A549 (cell line): ENCODE measurements around the gene FGD5. TPM values are rescaled to one million over a fixed set of nuclear protein-coding genes. Genes with fewer than 3 reads are reported as not detected.

ENCODE experiments used
- ATAC-seq, 2 experiments: fragments of 200-7000 bp in 1 of 2; fragments of >200 bp in 1 of 2; cut with Nextera tagmentation in 1 of 2; cut with Tn5 transposase in 1 of 2; 3 replicates each; pipeline versions ENCODE4 v1.8.0 to v1.9.1; 2018 to 2020; ENCODE audit warnings: mild to moderate bottlenecking in 1 of 2, moderate library complexity in 1 of 2
- CTCF ChIA-PET: fragments of 300-600 bp; sonication (Branson Sonifier 250); formaldehyde crosslinking; extraction: SDS; loops from one replicate; lab custom pipeline; 2021; ENCODE audit warnings: antibody characterized with exemption, inconsistent platforms; lab: Yijun Ruan, JAX
- POLR2A ChIA-PET: fragments of 350-600 bp; formaldehyde crosslinking; extraction: SDS; loops from one replicate; lab custom pipeline; 2021; ENCODE audit warnings: antibody characterized with exemption, inconsistent platforms; lab: Yijun Ruan, JAX
- DNase-seq, 2 experiments: peaks; one replicate each; pipeline versions ENCODE4 v3.0.0 to v3.0.0-alpha.2; 2011 to 2016; ENCODE audit warnings: low read depth in 1 of 2, low spot score in 1 of 2
- FAIRE-seq: peaks from 2 replicates; lab custom pipeline; 2011; peaks lifted over from hg19 to GRCh38; lab: Jason Lieb, UNC
- H3K27ac ChIP-seq, 2 experiments: fragments of >200 bp; sonication (Bioruptor Twin); formaldehyde crosslinking; 3 replicates each; pipeline ENCODE4 v1.5.1; 2016 to 2017
- H3K4me1 ChIP-seq: fragments of >200 bp; sonication (Bioruptor Twin); formaldehyde crosslinking; 3 replicates; pipeline ENCODE4 v1.6.1; 2016
- H3K4me2 ChIP-seq: fragments of >200 bp; sonication (Bioruptor Twin); formaldehyde crosslinking; 3 replicates; pipeline ENCODE4 v1.6.1; 2016
- H3K4me3 ChIP-seq: fragments of >200 bp; sonication (Bioruptor Twin); formaldehyde crosslinking; 3 replicates; pipeline ENCODE4 v1.5.1; 2016
- H3K9me3 ChIP-seq: fragments of >200 bp; sonication (Bioruptor Twin); formaldehyde crosslinking; 3 replicates; pipeline ENCODE4 v1.6.1; 2016
- CBX2 ChIP-seq: fragments of 200-600 bp; sonication (generic); IDR thresholded peaks from 2 replicates; pipeline ENCODE4 v1.6.1; 2016; ENCODE audit warnings: low read depth, mild to moderate bottlenecking, borderline replicate concordance
- CHD4 ChIP-seq: fragments of 200-600 bp; sonication (generic); IDR thresholded peaks from 2 replicates; pipeline ENCODE4 v1.6.1; 2016; ENCODE audit warnings: antibody characterized with exemption, mild to moderate bottlenecking, borderline replicate concordance
- EHF ChIP-seq: fragments of 250-450 bp; sonication (Bioruptor Pico); IDR thresholded peaks from 2 replicates; pipeline ENCODE4 v1.5.0; 2020; ENCODE audit warnings: mild to moderate bottlenecking
- ELK1 ChIP-seq: fragments of 150-350 bp; IDR thresholded peaks from 2 replicates; pipeline ENCODE4 v1.6.1; 2014; ENCODE audit warnings: low read depth, mild to moderate bottlenecking, low read length
- HDAC2 ChIP-seq: fragments of 200-600 bp; sonication (generic); IDR thresholded peaks from 2 replicates; pipeline ENCODE4 v1.6.1; 2016
- HEYL ChIP-seq: fragments of 250-450 bp; sonication (Bioruptor Pico); IDR thresholded peaks from 2 replicates; pipeline ENCODE4 v1.8.0; 2021; ENCODE audit warnings: mild to moderate bottlenecking, moderate library complexity
- HMGXB4 ChIP-seq: fragments of 250-450 bp; sonication (Bioruptor Pico); IDR thresholded peaks from 2 replicates; pipeline ENCODE4 v1.5.0; 2021; ENCODE audit warnings: mild to moderate bottlenecking, moderate library complexity, borderline replicate concordance
- KDM5A ChIP-seq: fragments of 200-600 bp; sonication (generic); IDR thresholded peaks from 2 replicates; pipeline ENCODE4 v1.6.1; 2016; ENCODE audit warnings: antibody characterized with exemption, mild to moderate bottlenecking
- NFE2L2 ChIP-seq: fragments of 150-350 bp; conservative IDR thresholded peaks from 2 replicates; pipeline ENCODE4 v1.6.1; 2014; ENCODE audit warnings: low read length
- NR3C1 ChIP-seq: fragments of >200 bp; sonication (Bioruptor Twin); formaldehyde crosslinking; IDR thresholded peaks from 3 replicates; pipeline ENCODE4 v1.6.1; 2017
- PHF8 ChIP-seq: fragments of 200-600 bp; sonication (generic); IDR thresholded peaks from 2 replicates; pipeline ENCODE4 v1.6.1; 2016; ENCODE audit warnings: low read depth, mild to moderate bottlenecking, antibody characterized with exemption, moderate library complexity, borderline replicate concordance
- POLR2A ChIP-seq: IDR thresholded peaks from 2 replicates; pipeline ENCODE4 v1.6.1; 2012; ENCODE audit warnings: mild to moderate bottlenecking, low read length
- RAD21 ChIP-seq, 2 experiments: fragments of >200 bp in 1 of 2; sonication (Bioruptor Twin) in 1 of 2; formaldehyde crosslinking in 1 of 2; IDR thresholded peaks in 1 of 2; conservative IDR thresholded peaks in 1 of 2; 2 replicates in 1 of 2; 3 replicates in 1 of 2; pipeline ENCODE4 v1.6.1; 2012 to 2018; ENCODE audit warnings: inconsistent platforms in 1 of 2
- RARB ChIP-seq: fragments of 250-450 bp; sonication (Bioruptor Pico); IDR thresholded peaks from 2 replicates; pipeline ENCODE4 v1.8.0; 2021; ENCODE audit warnings: mild to moderate bottlenecking, moderate library complexity
- RNF2 ChIP-seq: fragments of 200-600 bp; sonication (generic); IDR thresholded peaks from 2 replicates; pipeline ENCODE4 v1.6.1; 2016; ENCODE audit warnings: low read depth, mild to moderate bottlenecking, antibody characterized with exemption, moderate library complexity, borderline replicate concordance
- SREBF2 ChIP-seq: fragments of 450-650 bp; IDR thresholded peaks from 2 replicates; pipeline ENCODE4 v1.6.1; 2014; ENCODE audit warnings: mild to moderate bottlenecking, moderate library complexity
- TFCP2L1 ChIP-seq: fragments of 250-450 bp; sonication (Bioruptor Pico); IDR thresholded peaks from 2 replicates; pipeline ENCODE4 v1.5.0; 2021; ENCODE audit warnings: mild to moderate bottlenecking
- ZNF302 ChIP-seq: fragments of 250-450 bp; sonication (Bioruptor Pico); IDR thresholded peaks from 2 replicates; pipeline ENCODE4 v1.9.0; 2021; ENCODE audit warnings: inconsistent platforms, mild to moderate bottlenecking, moderate library complexity
- ZSCAN20 ChIP-seq: fragments of 250-450 bp; sonication (Bioruptor Pico); IDR thresholded peaks from 2 replicates; pipeline ENCODE4 v1.8.0; 2022; ENCODE audit warnings: mild to moderate bottlenecking, moderate library complexity
- WGBS: methylation state at CpG from one replicate; pipeline ENCODE4 v1.1.6; 2017; ENCODE audit errors: missing lambda C conversion rate; 5-methylcytosine and 5-hydroxymethylcytosine counted together
- polyA plus RNA-seq, 4 experiments: library from polyadenylated mRNA; depleted of rRNA in 3 of 4; stranded (reverse); fragments of >200 nt; fragmentation: RNase III in 1 of 4; extraction: RNeasy Plus Mini Kit Qiagen cat#74134 plus additional on column Dnase treatment in 1 of 4; gene quantifications; 2 replicates in 3 of 4; 3 replicates in 1 of 4; pipeline ENCODE4 v1.2.3, GENCODE V29; 2011 to 2017
- TF ChIP-seq, protein P1 (sequence below): IDR thresholded peaks from 2 replicates; pipeline ENCODE4 v1.6.1; 2012
- TF ChIP-seq, protein P2 (sequence below): IDR thresholded peaks from 2 replicates; pipeline ENCODE4 v1.6.1; 2012
- TF ChIP-seq, protein P3 (sequence below): fragments of >200 bp; sonication (Bioruptor Twin); formaldehyde crosslinking; IDR thresholded peaks from 3 replicates; pipeline ENCODE4 v1.5.1; 2016

The FGD5 gene
- polyA plus RNA-seq, 2 of the 4 experiments (the other 2 are of a cell fraction): 0.16 TPM; not detected in 1

DNA sequence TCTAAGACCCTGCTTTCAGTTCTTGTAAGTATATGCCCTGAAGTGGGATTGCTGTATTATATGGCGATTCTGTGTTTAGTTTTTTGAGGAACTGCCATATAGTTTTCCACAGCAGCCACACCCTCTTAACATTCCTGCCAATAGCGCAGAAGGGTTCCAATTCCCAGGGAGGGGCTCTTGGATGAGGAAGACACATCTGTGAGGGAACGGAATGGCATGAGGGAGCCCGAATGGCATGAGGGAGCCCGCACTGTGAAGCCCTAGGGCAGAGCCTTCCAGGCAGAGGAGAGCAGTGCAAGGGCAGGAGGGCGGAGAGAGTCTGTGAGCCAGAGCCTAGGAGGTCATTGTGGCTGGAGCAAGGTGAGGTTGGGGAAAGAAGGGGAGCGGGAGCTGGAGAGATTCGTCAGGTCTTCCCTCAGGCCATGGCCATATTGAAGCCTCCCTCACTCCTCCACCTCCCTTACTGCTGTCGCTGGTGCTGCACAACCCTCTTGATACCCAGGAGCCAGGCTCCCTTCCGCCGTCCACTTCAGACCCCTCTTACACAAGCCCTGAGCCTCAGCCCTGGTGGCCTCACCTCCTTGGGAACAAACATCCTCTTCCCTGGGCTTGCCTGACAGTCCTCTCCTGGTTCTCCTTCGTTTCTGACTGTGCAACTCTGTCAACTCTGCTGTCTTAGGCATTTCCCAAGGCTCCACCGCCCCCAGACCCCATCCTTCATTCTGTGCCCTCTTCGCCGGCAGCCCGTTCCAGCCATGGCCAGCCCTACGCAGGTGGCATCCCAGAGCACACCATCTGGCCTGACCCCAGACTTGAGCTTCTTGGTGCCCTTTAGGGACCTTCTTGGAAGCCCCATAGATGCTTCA lies 51.4 kb downstream of the FGD5 start:
- Histone ChIP-seq H3K27ac (no peak overlapping the region), H3K4me3 (no peak overlapping the region), H3K4me1 (no peaks in the 10 kb centered on the region)
- CTCF ChIA-PET: no interaction called here
- POLR2A ChIA-PET: no interaction called here
- TF ChIP-seq POLR2A (no peak), HDAC2 (no peak), HMGXB4 (CRISPR knock-in tag) (no peak), CHD4 (no peak), ZNF302 (CRISPR knock-in tag) (no peak), RNF2 (no peak), CBX2 (no peak), KDM5A (no peak), ELK1 (no peak), NFE2L2 (no peak), HEYL (CRISPR knock-in tag) (no peak), SREBF2 (no peak), PHF8 (no peak), RAD21 (conservative IDR thresholded peaks at IDR 0.05 in 1 of 2, IDR thresholded peaks at IDR 0.05 in 1 of 2) (no peak), TFCP2L1 (CRISPR knock-in tag) (no peak), NR3C1 (no peak), EHF (CRISPR knock-in tag) (no peak)
- TF ChIP-seq, protein P1, sequence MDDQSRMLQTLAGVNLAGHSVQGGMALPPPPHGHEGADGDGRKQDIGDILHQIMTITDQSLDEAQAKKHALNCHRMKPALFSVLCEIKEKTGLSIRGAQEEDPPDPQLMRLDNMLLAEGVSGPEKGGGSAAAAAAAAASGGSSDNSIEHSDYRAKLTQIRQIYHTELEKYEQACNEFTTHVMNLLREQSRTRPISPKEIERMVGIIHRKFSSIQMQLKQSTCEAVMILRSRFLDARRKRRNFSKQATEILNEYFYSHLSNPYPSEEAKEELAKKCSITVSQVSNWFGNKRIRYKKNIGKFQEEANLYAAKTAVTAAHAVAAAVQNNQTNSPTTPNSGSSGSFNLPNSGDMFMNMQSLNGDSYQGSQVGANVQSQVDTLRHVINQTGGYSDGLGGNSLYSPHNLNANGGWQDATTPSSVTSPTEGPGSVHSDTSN: no peak
- TF ChIP-seq, protein P2, sequence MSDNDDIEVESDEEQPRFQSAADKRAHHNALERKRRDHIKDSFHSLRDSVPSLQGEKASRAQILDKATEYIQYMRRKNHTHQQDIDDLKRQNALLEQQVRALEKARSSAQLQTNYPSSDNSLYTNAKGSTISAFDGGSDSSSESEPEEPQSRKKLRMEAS: no peak
- TF ChIP-seq, protein P3, sequence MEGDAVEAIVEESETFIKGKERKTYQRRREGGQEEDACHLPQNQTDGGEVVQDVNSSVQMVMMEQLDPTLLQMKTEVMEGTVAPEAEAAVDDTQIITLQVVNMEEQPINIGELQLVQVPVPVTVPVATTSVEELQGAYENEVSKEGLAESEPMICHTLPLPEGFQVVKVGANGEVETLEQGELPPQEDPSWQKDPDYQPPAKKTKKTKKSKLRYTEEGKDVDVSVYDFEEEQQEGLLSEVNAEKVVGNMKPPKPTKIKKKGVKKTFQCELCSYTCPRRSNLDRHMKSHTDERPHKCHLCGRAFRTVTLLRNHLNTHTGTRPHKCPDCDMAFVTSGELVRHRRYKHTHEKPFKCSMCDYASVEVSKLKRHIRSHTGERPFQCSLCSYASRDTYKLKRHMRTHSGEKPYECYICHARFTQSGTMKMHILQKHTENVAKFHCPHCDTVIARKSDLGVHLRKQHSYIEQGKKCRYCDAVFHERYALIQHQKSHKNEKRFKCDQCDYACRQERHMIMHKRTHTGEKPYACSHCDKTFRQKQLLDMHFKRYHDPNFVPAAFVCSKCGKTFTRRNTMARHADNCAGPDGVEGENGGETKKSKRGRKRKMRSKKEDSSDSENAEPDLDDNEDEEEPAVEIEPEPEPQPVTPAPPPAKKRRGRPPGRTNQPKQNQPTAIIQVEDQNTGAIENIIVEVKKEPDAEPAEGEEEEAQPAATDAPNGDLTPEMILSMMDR: no peak
- TF ChIP-seq, all 56 proteins: peak for 0
- no peak overlapping the region for H3K4me2 ChIP-seq
- no peaks in the 10 kb centered on the region for H3K9me3 ChIP-seq
- DNase-seq (no peak), ATAC-seq (no peak), FAIRE-seq (no peak)
- 63% methylated on average over 16 of the region's 17 CpGs for WGBS

- CTCF ChIA-PET: no interaction called here
Observed at GRCh38 chr3:14870783-14871060, 52.0 kb downstream of the FGD5 start.

More at GRCh38 chr3:14870783-14871060, 52.0 kb downstream of the FGD5 start:
- Histone ChIP-seq H3K27ac (no peak overlapping the region), H3K9me3 (no peaks in the 10 kb centered on the region), H3K4me3 (no peak overlapping the region), H3K4me2 (no peak overlapping the region), H3K4me1 (no peaks in the 10 kb centered on the region)
- POLR2A ChIA-PET: no interaction called here
- DNase-seq (no peak), ATAC-seq (no peak), FAIRE-seq (no peak)
- 24% methylated on average over 4 of the region's 4 CpGs for WGBS
- TF ChIP-seq RARB (CRISPR knock-in tag) (no peak), ZSCAN20 (CRISPR knock-in tag) (no peak)
